NCI-H1930 (cell line): ENCODE results near the gene WNT10A.

Source experiments
- DNase-seq, 2 experiments: peaks; one replicate each; lab custom pipeline; 2025; lab: John Stamatoyannopoulos, UW

Gene WNT10A

DNA sequence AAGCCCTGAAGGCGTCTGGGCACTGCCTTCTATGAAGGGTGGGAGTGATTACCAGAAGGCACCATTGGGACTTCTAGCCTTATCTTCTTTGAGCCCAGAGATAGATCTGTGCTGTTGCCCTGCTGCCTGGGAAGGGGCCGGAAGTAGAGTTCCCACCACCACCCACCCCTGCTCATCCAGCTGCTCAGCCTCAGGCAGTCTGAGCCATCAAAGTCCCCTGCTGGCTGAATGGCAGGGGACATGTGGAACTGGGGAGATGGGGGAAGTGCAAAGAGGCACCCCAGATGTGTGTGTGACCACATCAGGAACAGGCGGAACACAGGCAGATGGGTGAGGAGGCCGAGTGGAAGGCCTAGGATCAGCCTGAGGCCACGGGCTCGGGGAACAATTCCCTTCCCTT, 3.3 kb upstream of the WNT10A start:
- DNase-seq = no peak

DNA sequence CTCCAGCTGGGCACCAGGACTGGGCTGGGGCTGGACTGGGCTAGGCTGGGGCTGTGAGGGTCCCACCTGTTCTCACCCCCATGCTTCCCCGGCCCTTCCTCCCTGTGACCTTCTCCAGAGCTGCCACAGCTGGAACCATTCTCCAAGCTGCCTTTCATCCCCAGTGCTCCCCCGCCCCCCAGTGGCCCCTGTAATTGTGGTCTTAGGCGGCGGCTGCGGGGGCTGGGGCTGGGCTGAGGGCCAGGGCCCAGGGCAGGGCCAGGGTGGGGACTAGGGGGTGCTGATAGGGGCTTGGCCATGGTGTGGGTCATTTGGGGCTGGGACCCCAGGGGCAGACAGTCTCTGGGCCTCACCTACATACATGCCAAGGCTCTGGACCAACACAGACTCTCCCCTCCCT, 2.8 kb upstream of the WNT10A start:
- DNase-seq = no peak

DNA sequence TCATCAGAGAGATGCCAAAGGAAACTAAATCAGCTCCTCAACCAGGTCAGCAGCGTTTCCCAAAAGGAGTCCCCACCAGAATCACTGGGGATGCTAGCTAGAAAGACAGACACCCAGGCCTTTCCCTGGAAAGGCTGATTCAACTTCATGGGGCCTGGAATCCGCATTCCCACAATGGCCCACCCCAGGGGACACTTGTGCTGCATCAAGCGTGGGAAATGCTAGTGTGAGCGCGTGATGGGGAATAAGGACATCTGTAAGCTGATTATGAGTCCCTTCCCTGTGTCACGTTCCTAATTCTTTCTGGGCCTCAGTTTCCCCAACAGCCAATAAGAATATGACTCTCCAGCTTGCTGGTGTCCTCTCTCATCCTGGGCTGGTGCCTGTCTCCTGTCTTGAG, 2.2 kb upstream of the WNT10A start:
- DNase-seq = no peak

DNA sequence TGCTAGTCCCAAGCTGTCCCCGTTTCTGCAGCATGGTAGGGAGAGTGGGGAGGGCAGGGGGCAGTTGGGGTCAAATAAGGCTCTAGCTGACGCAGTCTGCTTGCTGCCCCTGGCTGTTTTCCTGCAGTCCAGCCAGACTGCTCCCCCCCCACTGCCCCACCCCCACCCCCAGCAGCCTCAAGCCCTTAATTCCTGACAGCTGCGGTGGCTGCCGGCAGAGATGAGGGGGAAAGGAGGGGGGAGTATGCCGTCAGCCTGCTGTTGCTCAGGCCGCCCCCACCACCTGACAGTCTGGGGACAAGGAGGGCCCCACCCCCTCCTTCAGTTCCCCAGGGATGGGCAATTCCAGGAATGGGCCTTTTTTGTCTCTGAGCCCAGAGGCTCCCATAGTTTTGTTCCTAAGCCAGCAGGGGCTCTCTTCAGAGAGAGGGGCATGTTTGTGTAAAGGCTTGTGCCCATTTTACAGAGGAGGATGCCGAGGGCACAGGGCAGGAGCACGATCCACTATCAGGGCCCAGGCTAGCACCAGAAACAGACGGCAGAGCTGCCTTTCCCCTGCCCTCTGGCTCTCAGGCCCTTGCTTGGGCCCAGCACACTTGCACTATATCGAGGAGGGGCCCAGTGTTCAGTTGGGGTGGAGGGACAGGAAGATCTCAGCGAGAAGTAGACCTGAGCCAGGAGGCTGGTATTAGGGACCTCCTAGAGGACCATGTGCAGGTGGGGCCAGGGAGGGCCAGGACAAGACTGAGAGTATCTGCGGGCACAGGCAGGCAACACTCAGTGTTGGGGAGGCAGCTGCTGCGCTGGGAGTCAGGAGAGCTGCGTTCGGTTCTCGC, 1.5 kb upstream of the WNT10A start:
- no peak for DNase-seq

DNA sequence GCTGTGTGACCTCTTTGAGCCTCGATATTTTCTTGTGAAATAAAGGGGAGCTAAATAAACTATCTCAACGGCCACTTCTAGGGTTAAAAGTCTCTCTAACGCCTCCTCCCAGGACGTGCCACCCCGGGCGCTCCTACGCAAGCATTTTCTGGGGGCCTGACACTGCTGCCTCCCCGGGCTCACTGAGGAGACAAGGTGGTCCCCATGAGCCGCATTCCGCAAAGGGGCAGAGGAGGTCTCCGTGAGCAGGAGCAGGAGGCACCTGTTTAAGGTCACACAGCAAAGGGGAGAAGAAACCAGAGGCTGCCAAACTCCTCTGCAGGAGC, 913 bp upstream of the WNT10A start:
- no peak for DNase-seq

DNA sequence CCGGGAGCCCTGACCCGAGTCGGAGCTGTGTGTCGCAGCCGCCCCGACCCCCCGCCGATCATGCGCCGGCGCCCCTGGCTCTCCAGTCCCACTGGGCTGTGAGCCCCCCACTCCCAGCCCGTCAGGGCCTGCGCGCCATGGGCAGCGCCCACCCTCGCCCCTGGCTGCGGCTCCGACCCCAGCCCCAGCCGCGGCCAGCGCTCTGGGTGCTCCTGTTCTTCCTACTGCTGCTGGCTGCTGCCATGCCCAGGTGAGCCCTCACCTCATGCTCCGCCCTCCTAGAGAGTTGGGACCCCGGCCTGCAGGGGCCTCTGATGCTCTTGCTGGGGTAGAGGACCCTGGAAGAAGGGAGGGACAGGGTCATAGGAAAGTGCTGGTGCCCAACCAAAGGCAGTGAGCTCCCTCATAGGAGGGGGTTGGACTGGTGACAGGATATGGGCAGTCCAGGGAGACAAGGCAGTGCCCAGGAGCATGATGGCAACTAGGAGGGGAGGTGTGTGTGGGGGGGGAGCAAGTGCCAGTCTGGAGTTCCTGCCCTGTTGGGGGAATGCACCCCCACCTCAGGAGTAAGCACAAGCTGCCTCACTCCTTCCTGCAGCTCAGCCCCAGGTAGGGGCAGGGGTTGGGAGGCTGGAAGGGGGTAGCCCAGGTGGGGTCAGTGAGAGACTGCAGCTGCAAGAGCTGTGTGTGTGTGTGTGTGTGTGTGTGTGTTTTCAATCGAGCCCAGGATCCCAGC, 375 bp downstream of the WNT10A start:
- no peak for DNase-seq

DNA sequence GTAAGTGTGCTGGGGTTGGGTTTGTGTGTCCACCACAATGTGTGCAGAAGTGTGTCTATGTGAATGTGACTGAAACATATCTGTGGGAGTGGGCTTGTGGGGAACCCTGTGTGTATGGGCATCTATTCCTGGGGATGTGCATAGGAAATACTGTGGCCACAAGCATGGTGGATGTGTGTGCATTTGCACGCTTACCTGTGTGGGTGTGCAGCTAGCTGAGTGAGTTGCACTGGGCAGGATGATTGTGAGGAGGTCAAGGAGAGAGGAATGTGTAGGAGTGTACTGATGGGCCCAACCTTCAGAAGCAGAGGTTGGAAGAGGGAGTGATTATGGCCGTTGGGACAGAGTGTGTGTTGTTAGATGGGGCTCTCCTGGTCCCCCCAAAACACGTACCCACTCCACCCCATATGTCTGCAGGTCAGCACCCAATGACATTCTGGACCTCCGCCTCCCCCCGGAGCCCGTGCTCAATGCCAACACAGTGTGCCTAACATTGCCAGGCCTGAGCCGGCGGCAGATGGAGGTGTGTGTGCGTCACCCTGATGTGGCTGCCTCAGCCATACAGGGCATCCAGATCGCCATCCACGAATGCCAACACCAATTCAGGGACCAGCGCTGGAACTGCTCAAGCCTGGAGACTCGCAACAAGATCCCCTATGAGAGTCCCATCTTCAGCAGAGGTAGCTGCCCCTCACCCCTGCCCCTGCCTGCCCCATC, 1.2 kb downstream of the WNT10A start:
- no peak for DNase-seq

DNA sequence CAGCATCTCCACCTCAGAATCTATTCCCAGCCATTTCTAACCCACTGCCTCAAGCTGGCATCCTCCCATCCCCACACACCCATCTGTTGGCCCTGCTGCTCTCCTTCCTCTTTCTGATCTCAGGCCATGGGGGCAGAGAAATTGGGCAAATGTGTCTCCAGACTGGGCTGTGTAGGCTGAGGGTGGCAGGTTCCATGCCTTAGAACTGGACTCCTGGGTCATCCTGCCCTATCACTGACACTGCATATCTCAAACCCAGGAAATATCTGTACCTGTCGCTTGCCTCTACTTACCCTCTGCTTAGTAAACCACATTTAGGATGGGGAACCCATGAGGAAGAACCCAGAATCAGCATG, 1.8 kb downstream of the WNT10A start:
- no peak for DNase-seq

DNA sequence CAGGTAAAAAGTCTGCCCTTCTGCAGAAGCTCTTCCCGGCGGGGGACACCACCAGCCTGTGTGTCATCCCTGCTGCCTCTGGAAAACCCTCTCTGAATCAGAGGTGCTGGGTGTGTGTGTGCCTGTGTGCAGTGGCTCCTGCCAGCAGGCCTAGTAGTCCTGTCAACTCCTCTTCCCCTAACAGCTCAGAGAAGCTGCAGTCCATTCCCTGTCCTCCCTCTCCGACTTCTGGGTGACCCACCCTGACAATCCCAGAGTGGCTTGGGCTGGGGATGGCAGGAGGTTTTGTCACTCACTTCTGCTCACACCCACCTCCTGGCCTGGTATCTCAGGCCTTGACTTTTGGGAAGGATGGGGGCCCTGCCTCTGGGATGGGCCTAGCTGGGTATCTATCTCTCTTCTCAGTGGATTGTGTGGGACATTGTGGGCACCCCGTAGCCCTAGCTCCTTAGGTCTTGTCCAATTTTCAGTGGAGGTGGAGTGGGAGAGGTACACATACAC, 2.3 kb downstream of the WNT10A start:
- DNase-seq = no peak

DNA sequence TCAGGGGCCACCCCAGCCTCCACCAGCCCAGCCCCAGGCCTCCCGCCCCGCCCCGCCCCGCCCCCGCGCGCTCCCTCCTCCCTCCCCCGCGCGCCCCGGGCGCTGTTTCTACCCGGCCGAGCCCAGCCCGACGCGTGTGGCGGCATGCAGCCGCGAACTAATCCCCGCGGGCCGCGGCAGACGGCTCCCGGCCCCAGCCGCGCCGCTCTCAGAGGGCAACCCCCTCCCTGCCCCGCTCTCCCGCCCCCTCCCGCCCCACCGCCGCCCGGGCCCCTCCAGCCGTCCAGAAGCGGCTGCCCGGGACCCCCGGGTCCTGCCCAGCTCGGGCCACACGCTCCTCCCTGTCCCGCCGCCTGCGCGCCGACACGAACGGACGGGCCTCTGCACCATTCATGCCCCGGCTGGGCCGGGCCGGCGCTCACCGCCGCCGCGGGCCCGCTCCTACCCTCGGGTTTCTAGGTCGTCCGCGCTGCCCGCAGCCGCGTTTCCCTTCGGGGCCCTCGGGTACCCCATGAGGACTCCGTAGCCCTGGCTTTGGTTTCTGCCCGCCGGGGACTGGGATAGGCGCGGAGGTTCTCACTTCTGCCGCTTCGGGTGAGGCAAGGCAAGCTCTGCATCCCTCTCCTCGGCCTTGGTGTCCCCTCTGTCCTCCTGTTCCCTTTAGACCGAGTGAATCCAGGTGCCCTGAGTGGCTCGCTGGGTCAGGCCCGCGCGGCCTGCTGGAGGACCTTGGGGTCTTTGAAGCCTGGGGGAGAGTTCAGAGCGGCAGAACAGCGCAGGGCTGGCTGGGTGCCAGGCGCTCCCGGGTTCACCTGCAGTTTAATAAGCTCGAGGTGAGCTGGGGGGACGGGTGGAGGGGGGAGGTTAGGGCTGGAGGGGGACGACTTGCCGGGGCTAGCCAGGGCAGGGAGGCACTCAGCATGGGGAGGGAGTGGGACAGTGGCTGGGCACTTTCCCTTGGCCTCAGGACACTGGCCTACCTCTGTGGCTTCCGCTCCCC, 3.1 kb downstream of the WNT10A start:
- DNase-seq = no peak

DNA sequence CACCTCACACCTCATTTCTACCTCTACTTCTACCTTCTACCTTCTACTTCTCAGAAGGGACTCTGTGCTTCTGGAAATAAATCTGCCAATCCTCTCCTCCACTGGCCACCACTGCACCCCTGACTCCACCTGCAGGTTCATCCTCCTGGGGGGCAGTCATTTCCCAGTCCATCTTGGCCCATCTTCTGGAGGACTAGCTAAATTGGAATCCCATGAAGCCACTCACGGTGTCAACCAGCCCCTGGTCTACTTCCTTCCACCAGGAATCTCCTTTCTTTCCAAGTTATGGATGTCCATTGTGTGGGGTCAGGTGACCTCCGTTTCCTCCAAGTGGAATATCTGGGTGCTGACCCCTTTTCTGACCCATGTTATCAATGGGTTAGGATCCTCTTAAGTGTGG, 3.9 kb downstream of the WNT10A start:
- no peak for DNase-seq

DNA sequence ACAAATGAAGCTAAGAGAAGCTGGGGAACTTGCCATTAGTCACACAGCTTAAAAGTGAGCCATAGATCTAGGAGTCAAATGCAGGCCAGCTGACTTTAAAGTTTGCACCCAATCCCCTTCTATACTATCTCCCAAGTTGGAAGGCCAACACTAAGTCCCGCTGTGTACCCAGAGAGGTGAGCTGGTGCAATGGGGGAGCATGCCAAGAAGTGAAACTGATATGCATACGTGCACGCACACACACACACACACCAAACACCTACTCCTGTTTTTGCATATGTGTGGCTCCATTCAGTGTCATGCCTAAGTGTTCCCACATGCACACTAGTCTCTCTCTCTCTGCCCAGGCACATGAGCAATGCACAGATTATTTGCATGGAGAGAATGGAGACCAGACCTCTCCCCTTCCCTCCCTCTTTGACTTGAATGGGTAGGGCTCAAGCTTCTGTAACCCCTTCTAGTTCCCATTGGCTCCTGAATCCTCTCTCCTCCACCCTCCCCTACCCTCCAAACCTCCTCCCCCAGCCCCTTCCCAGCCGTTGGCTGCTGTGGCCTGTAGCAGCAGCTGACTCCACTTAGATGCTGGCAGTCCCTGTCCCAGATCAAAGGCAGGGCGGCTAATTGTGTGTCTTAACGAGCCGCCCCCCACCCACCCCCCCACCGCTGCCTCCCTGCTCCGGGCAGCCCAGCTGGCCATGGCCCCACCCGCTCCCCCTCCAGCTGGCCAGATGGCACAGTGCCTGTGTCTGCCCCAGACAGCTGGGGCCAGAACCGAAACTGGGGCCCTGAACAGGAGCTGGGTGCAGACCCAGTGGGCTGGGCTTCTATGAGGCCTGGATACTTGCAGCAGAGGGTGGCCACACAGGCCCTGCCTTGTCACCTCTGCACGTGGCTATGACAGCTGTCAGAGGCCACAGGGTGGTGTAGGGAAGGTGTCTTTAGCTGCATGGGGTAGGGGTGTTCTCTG, 5.6 kb downstream of the WNT10A start:
- no peak for DNase-seq

DNA sequence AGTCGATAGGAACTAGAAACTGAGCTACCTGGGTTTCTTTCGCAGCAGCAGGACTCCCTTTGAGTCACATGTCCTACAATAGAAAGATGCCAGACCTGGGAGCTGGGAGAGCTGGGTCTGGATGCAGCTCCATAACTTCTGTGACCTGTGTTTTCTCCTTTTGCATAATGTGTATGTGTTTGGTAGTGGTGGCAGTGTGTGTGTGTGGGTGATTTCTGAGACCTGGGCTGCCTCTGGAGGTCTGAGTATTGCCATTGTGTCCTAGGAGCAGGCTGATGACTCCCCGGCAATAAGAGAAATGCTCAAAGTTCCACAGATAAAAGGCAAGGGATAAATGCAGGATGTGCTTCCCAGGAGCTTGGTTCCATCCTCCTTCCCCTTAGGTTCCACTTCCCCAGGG, 6.4 kb downstream of the WNT10A start:
- no peak for DNase-seq

DNA sequence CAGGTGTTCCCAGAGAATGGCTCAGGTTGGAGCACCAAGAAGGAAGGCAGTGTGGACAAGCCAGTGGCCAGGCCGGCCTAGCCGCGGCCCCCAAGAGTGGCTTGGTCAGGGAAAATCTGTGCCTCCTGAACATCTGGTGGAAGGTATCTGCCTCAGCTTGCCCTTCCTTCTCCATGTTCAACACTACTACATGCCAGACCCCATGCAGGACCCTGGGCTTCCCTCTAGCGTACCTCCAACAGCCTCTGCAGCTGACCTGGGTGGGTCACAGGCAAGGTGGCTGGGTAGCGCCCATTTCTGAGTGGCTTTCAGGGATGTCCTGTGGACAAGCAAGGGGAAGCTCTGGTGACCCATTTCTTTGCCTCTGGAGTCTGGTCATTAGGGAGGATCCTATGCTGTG, 7.7 kb downstream of the WNT10A start:
- DNase-seq = no peak

DNA sequence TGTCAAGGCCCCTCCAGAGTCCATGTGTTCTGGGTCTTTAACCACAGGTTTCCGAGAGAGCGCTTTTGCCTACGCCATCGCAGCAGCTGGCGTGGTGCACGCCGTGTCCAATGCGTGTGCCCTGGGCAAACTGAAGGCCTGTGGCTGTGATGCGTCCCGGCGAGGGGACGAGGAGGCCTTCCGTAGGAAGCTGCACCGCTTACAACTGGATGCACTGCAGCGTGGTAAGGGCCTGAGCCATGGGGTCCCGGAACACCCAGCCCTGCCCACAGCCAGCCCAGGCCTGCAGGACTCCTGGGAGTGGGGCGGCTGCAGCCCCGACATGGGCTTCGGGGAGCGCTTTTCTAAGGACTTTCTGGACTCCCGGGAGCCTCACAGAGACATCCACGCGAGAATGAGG, 9.3 kb downstream of the WNT10A start:
- no peak for DNase-seq

DNA sequence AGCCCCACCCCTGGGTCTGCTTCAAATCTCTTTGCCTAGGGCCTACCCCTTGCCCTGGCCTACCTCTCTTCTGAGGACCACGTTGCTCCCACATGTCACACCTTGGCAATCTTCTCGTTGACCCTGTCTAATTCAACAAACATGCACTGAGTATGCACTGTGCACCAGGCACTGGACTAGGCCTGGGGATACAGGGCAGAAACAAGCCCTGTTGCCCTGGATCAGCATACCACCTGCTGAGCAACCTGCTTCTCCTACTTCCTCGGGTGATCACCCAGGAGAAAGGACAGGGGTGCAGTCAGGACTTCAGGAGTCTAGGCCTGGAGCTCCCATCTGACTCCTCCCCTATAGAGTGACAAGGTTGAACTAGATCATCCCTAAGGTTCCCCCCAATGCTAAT, 9.7 kb downstream of the WNT10A start:
- no peak for DNase-seq

DNA sequence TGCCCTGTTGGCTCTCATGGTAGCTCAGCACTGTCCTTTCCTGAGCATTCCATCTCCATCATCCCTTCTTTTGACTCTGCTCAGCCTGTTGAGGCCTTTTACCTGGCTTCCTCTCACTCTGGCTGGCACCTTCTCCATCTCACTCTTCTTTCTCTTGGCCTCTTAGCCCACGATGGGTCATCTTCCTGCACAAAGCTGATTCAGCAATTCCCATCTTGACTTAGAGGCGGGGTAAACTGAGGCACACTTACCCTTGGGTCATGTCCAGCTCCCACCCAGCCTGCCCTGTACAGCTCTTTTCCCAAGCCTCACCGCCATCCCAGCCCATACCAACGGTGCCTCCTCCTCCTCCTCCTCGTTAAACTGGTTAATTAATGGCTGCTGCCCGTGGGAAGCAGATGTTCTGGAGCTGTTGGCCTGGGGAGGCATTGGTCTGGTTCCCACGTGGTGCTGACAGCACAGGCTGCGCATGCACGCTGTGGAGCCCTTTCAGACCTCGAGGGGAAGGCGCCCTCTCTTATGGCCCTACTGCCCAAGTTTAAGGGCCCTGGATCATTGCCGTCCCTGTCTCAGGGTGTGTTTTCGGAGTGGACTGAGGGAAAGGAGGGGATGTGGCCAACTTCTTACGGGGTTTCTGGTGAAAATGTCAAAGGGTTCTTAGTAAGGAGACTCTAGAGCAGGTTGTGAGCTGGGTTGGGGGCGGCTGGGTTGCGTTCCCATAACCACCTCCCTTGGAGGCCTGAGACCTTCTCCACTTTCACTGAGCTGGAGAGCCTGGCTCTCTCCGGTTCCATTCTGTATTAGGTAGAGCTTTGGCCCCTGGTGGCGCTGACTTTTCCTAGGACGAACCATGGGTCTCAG, 10.9 kb downstream of the WNT10A start:
- no peak for DNase-seq

DNA sequence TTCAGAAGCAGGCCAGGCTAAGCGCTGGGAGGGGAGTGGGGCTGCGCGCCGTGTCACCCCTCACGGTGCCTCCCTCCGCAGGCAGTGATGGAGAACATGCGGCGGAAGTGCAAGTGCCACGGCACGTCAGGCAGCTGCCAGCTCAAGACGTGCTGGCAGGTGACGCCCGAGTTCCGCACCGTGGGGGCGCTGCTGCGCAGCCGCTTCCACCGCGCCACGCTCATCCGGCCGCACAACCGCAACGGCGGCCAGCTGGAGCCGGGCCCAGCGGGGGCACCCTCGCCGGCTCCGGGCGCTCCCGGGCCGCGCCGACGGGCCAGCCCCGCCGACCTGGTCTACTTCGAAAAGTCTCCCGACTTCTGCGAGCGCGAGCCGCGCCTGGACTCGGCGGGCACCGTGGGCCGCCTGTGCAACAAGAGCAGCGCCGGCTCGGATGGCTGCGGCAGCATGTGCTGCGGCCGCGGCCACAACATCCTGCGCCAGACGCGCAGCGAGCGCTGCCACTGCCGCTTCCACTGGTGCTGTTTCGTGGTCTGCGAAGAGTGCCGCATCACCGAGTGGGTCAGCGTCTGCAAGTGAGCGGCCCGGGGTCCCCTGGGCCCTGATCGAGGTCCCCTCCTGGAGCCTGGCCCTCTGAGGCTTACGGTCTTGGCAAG, 12.2 kb downstream of the WNT10A start:
- peak; percentile 54 to 75 for DNase-seq
